GM12891 (cell line): ENCODE data around the gene ZBTB21.

ENCODE experiments used
- POLR2A ChIP-seq: IDR thresholded peaks from 2 replicates; pipeline ENCODE4 v1.6.1; 2011; ENCODE audit warnings: low read depth, low read length, control low read depth
- POLR2AphosphoS5 ChIP-seq: IDR thresholded peaks from 2 replicates; pipeline ENCODE4 v1.6.1; 2011; ENCODE audit warnings: low read depth, low read length, control low read depth

- no peak for TF ChIP-seq POLR2AphosphoS5
- no peak for TF ChIP-seq POLR2A
These were observed 20.2 kb upstream of the ZBTB21 start for GRCh38 chr21:42030311-42030710.
